Common myeloid progenitor, CD34-positive (primary cell): ENCODE results near the gene KCNIP1.
"Not testable (repeated sequence)": the region's sequence is repeated elsewhere in the genome, so short reads cannot be mapped to it uniquely, and the experiment has no call there.

Experiments used
- CTCF ChIA-PET: fragments of 350-600 bp; sonication (Branson Sonifier 250); formaldehyde crosslinking; loops from one replicate; lab custom pipeline; 2021; ENCODE audit warnings: antibody characterized with exemption; lab: Charles Lee
- POLR2A ChIA-PET: fragments of 350-600 bp; sonication (Branson Sonifier 250); formaldehyde crosslinking; loops from one replicate; lab custom pipeline; 2021; ENCODE audit warnings: antibody characterized with exemption; lab: Charles Lee
- DNase-seq, 3 donors: peaks; one replicate each; pipeline versions ENCODE4 v3.0.0 to v3.0.0-alpha.2; 2013
- H3K27ac ChIP-seq, 2 experiments: 1 replicate in 1 of 2; 2 replicates in 1 of 2; pipeline ENCODE4 v1.7.0; 2013; ENCODE audit warnings: inconsistent platforms in 2 of 2, low read length in 2 of 2, mild to moderate bottlenecking in 2 of 2, low read depth in 1 of 2, moderate library complexity in 1 of 2; ENCODE audit not compliant: severe bottlenecking in 2 of 2, insufficient read depth in 1 of 2, poor library complexity in 1 of 2
- H3K27me3 ChIP-seq, 5 experiments: replicated peaks in 2 of 5; 1 replicate in 3 of 5; 2 replicates in 2 of 5; pipeline versions ENCODE4 v1.6.1 to v1.7.0; 2013; ENCODE audit warnings: low read length in 4 of 5, mild to moderate bottlenecking in 2 of 5, moderate library complexity in 2 of 5, inconsistent platforms in 1 of 5; ENCODE audit not compliant: insufficient read depth in 5 of 5, control insufficient read depth in 4 of 5
- H3K36me3 ChIP-seq, 4 experiments: 1 replicate in 2 of 4; 2 replicates in 2 of 4; pipeline versions ENCODE4 v1.6.1 to v1.7.0; 2013; ENCODE audit warnings: low read length in 3 of 4, control low read depth in 1 of 4, mild to moderate bottlenecking in 1 of 4; ENCODE audit not compliant: control insufficient read depth in 4 of 4, insufficient read depth in 4 of 4
- H3K4me1 ChIP-seq, 4 experiments: 1 replicate in 3 of 4; 2 replicates in 1 of 4; pipeline versions ENCODE4 v1.6.1 to v1.7.1; 2013; ENCODE audit warnings: low read length in 3 of 4, mild to moderate bottlenecking in 3 of 4, control low read depth in 1 of 4, inconsistent platforms in 1 of 4, moderate library complexity in 1 of 4; ENCODE audit not compliant: control insufficient read depth in 4 of 4, insufficient read depth in 4 of 4; ENCODE audit errors: control extremely low read depth in 1 of 4
- H3K4me3 ChIP-seq, 7 experiments: 1 replicate in 4 of 7; 2 replicates in 3 of 7; pipeline versions ENCODE4 v1.5.1 to v1.7.0; 2013; ENCODE audit warnings: mild to moderate bottlenecking in 7 of 7, low read length in 6 of 7, moderate library complexity in 6 of 7, inconsistent platforms in 2 of 7, low read depth in 2 of 7, control low read depth in 1 of 7; ENCODE audit not compliant: insufficient read depth in 4 of 7, control insufficient read depth in 1 of 7; ENCODE audit errors: extremely low read depth in 1 of 7
- H3K9me3 ChIP-seq, 5 experiments: 1 replicate in 4 of 5; 2 replicates in 1 of 5; pipeline versions ENCODE4 v1.6.1 to v1.7.1; 2013; ENCODE audit warnings: low read length in 4 of 5, mild to moderate bottlenecking in 2 of 5, inconsistent platforms in 1 of 5, low read depth in 1 of 5, moderate library complexity in 1 of 5; ENCODE audit not compliant: control insufficient read depth in 4 of 5, insufficient read depth in 2 of 5; ENCODE audit errors: control extremely low read depth in 1 of 5
- WGBS: methylation state at CpG from one replicate; pipeline ENCODE4 v1.1.5; 2013; ENCODE audit not compliant: insufficient coverage; 5-methylcytosine and 5-hydroxymethylcytosine counted together

Gene KCNIP1

GRCh38 chr5:170748951-170749471 is 245.2 kb downstream of the KCNIP1 start:
- ChIA-PET POLR2A (no interaction called here), CTCF (interaction anchor here (0.7 to 1.1 kb wide), 3 partner anchors 28 to 387 kb away, joined by 3 to 7 read pairs (median 3); no protein-coding TSS in a partner anchor)
- Histone ChIP-seq H3K9me3 (no peaks in the 10 kb centered on the region), H3K4me3 (no peak overlapping the region), H3K27ac (no peak overlapping the region), H3K36me3 (no peaks in the 10 kb centered on the region), H3K4me1 (peaks cover 0 to 10% (median 4%) of the 10 kb centered on the region in 4 experiments), H3K27me3 (peaks cover 9 to 55% (median 23%) of the 10 kb centered on the region in 5 experiments)
- 51% methylated on average over 9 of the region's 13 CpGs for WGBS
- DNase-seq, result no peak

GRCh38 chr5:170749911-170750431 is 246.2 kb downstream of the KCNIP1 start:
- DNase-seq, result no peak
- WGBS, result 82% methylated on average over 7 of the region's 7 CpGs
- Histone ChIP-seq H3K27me3 (peaks cover 9 to 46% (median 23%) of the 10 kb centered on the region in 5 experiments), H3K4me1 (peaks cover 0 to under 1% (median 0%) of the 10 kb centered on the region in 4 experiments), H3K36me3 (no peaks in the 10 kb centered on the region), H3K4me3 (no peak overlapping the region), H3K9me3 (no peaks in the 10 kb centered on the region), H3K27ac (no peak overlapping the region)
- ChIA-PET POLR2A (no interaction called here), CTCF (interaction anchor here (1.1 kb wide), 2 partner anchors 27 to 41 kb away, joined by 3 read pairs; no protein-coding TSS in a partner anchor)

GRCh38 chr5:170750791-170751190 is 247.0 kb downstream of the KCNIP1 start:
- Histone ChIP-seq H3K4me1 (no peaks in the 10 kb centered on the region), H3K4me3 (no peak overlapping the region), H3K27ac (no peak overlapping the region), H3K36me3 (no peaks in the 10 kb centered on the region), H3K9me3 (no peaks in the 10 kb centered on the region), H3K27me3 (peaks cover 9 to 38% (median 20%) of the 10 kb centered on the region in 5 experiments)
- ChIA-PET CTCF (no interaction called here), POLR2A (no interaction called here)
- 100% methylated on average over 4 of the region's 6 CpGs for WGBS
- no peak for DNase-seq

GRCh38 chr5:170751631-170752030 is 247.8 kb downstream of the KCNIP1 start:
- Histone ChIP-seq H3K9me3 (no peaks in the 10 kb centered on the region), H3K27me3 (peaks cover 9 to 35% (median 19%) of the 10 kb centered on the region in 5 experiments), H3K27ac (no peak overlapping the region), H3K36me3 (no peaks in the 10 kb centered on the region), H3K4me1 (no peaks in the 10 kb centered on the region), H3K4me3 (no peak overlapping the region)
- POLR2A ChIA-PET, result no interaction called here
- 77% methylated on average over 5 of the region's 11 CpGs for WGBS
- CTCF ChIA-PET, result no interaction called here
- no peak for DNase-seq

- no peaks in the 10 kb centered on the region for H3K4me1 ChIP-seq
- no peaks in the 10 kb centered on the region for H3K9me3 ChIP-seq
- CTCF ChIA-PET, result no interaction called here
- no peak overlapping the region for H3K4me3 ChIP-seq
- POLR2A ChIA-PET, result no interaction called here
- 67% methylated on average over 9 of the region's 10 CpGs for WGBS
- H3K27me3 ChIP-seq, result peaks cover 9 to 35% (median 17%) of the 10 kb centered on the region in 5 experiments
- H3K27ac ChIP-seq, result no peak overlapping the region
- H3K36me3 ChIP-seq, result no peaks in the 10 kb centered on the region
- no peak for DNase-seq
Measured at GRCh38 chr5:170752257-170753215, 248.7 kb downstream of the KCNIP1 start.

GRCh38 chr5:170753311-170753710 is 249.5 kb downstream of the KCNIP1 start:
- Histone ChIP-seq H3K27me3 (peaks cover 9 to 28% (median 13%) of the 10 kb centered on the region in 5 experiments), H3K4me3 (no peak overlapping the region), H3K4me1 (no peaks in the 10 kb centered on the region), H3K9me3 (no peaks in the 10 kb centered on the region), H3K27ac (no peak overlapping the region), H3K36me3 (no peaks in the 10 kb centered on the region)
- POLR2A ChIA-PET, result no interaction called here
- no peak for DNase-seq
- CTCF ChIA-PET, result no interaction called here

- H3K4me3 ChIP-seq, H3K4me1 ChIP-seq, H3K27ac ChIP-seq, H3K9me3 ChIP-seq, POLR2A ChIA-PET, H3K36me3 ChIP-seq, DNase-seq: not testable (repeated sequence)
- CTCF ChIA-PET, result interaction anchor here (2.1 kb wide), 1 partner anchor 9 kb away, joined by 7 read pairs; no protein-coding TSS in a partner anchor
- H3K27me3 ChIP-seq, result peaks cover 7 to 17% (median 9%) of the 10 kb centered on the region in 5 experiments
- 81% methylated on average over 2 of the region's 2 CpGs for WGBS
Measured at GRCh38 chr5:170754508-170754907, 250.7 kb downstream of the KCNIP1 start.
